Nephron (organoid): ENCODE data around the gene TECTA.
A peak's percentile ranks its signal among the peaks of the same experiment; 100 is the strongest.

Experiments
- H3K27ac Mint-ChIP-seq, 3 experiments: 2 replicates each; pipeline ENCODE4 v1.8.0; 2020; ENCODE audit warnings: mixed read lengths in 3 of 3, mild to moderate bottlenecking in 2 of 3, moderate library complexity in 1 of 3
- H3K27me3 Mint-ChIP-seq: 2 replicates; pipeline ENCODE4 v1.8.0; 2021; ENCODE audit warnings: low read depth, mild to moderate bottlenecking, moderate library complexity, mixed read lengths
- H3K36me3 Mint-ChIP-seq: 2 replicates; pipeline ENCODE4 v1.8.0; 2020; ENCODE audit warnings: low read depth, mixed read lengths
- H3K4me1 Mint-ChIP-seq: 2 replicates; pipeline ENCODE4 v1.8.0; 2020; ENCODE audit warnings: mixed read lengths
- H3K4me3 Mint-ChIP-seq, 3 experiments: 2 replicates each; pipeline ENCODE4 v1.8.0; 2020; ENCODE audit warnings: mild to moderate bottlenecking in 3 of 3, mixed read lengths in 3 of 3, moderate library complexity in 2 of 3
- H3K9me3 Mint-ChIP-seq: 2 replicates; pipeline ENCODE4 v1.8.0; 2020; ENCODE audit warnings: mixed read lengths
- TF ChIP-seq, protein P1 (sequence below), 3 experiments: fragments of 200-600 bp; sonication (generic); IDR thresholded peaks; one replicate each; pipeline ENCODE4 v1.5.0; 2021; ENCODE audit warnings: antibody characterized with exemption in 3 of 3; ENCODE audit not compliant: unreplicated experiment in 3 of 3

The TECTA gene

DNA sequence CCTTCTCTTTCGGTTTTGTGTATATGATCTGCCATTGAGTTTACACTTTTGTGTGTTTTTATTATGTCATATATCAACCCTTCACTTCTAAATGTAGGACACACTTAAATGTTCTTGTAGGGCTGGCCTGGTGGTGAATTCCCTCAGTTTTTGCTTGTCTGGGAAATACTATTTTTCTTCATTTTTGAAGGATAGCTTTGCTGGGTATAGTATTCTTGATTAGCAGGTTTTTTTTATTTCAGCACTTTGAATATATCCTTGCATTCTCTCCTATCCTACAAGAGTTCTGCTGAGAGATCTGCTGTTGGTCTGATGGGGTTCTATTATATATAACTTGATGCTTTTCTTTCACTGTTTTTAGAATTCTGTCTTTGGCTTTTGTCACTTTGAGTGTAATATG, 79.1 kb downstream of the TECTA start:
- H3K27me3 Mint-ChIP-seq = peaks cover 7% of the 10 kb centered on the region
- TF ChIP-seq, protein P1, sequence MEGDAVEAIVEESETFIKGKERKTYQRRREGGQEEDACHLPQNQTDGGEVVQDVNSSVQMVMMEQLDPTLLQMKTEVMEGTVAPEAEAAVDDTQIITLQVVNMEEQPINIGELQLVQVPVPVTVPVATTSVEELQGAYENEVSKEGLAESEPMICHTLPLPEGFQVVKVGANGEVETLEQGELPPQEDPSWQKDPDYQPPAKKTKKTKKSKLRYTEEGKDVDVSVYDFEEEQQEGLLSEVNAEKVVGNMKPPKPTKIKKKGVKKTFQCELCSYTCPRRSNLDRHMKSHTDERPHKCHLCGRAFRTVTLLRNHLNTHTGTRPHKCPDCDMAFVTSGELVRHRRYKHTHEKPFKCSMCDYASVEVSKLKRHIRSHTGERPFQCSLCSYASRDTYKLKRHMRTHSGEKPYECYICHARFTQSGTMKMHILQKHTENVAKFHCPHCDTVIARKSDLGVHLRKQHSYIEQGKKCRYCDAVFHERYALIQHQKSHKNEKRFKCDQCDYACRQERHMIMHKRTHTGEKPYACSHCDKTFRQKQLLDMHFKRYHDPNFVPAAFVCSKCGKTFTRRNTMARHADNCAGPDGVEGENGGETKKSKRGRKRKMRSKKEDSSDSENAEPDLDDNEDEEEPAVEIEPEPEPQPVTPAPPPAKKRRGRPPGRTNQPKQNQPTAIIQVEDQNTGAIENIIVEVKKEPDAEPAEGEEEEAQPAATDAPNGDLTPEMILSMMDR (IDR thresholded peaks at IDR 0.05; ENCODE audit: unreplicated experiment in 3 of 3) = no peak
- peaks cover 46% of the 10 kb centered on the region for H3K9me3 Mint-ChIP-seq
- H3K4me3 Mint-ChIP-seq = no peak overlapping the region
- H3K36me3 Mint-ChIP-seq = peaks cover 35% of the 10 kb centered on the region
- H3K27ac Mint-ChIP-seq = no peak overlapping the region
- no peaks in the 10 kb centered on the region for H3K4me1 Mint-ChIP-seq

DNA sequence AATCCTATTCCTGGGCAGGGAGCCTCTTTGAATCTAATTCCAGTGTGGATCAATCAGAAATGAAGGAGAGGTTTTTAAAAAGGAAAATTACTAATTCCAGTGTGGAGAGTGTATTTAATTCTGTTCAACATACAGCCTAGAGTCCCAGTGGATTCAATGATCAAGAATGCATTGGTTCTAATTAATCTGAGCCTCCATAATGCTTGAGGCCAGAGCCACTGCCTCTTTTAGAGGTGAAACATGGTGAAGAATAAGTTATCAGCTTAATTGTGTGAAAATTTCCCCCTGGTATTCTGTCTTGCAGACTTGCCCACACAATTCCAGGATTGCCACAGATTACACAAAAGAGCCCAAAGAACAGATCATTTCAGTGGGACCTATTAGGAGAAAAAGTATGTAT, 87.7 kb downstream of the TECTA start:
- Mint-ChIP-seq H3K4me3 (no peak overlapping the region), H3K27me3 (peaks cover 11% of the 10 kb centered on the region), H3K27ac (no peak overlapping the region), H3K9me3 (no peaks in the 10 kb centered on the region), H3K36me3 (peaks cover 3% of the 10 kb centered on the region), H3K4me1 (peaks cover 11% of the 10 kb centered on the region)
- TF ChIP-seq, protein P1 (IDR thresholded peaks at IDR 0.05; ENCODE audit: unreplicated experiment in 3 of 3) = no peak

DNA sequence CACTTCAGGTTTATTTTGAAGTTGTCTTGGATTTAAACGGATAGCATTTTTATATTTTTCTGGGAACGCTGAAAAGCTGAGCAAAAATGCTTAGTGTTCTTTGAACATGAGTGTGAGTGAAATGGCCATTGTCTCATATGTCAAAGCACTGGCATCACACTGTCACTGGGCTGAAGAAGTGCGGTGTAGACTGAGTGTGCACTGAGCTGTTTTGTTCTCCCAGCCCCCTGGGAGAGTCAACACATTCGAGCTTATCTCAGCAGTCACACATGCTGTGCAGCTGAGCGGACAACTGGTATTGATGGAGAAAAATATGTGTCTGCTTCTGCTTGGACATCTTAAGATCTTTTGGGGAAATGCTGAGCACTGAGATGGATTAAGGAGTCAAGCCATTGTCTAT, 90.8 kb downstream of the TECTA start:
- Mint-ChIP-seq H3K36me3 (peaks cover 3% of the 10 kb centered on the region), H3K9me3 (no peaks in the 10 kb centered on the region), H3K27ac (no peak overlapping the region), H3K4me1 (peaks cover 22% of the 10 kb centered on the region), H3K27me3 (peaks cover 6% of the 10 kb centered on the region), H3K4me3 (no peak overlapping the region)
- TF ChIP-seq, protein P1 (IDR thresholded peaks at IDR 0.05; ENCODE audit: unreplicated experiment in 3 of 3) = no peak

DNA sequence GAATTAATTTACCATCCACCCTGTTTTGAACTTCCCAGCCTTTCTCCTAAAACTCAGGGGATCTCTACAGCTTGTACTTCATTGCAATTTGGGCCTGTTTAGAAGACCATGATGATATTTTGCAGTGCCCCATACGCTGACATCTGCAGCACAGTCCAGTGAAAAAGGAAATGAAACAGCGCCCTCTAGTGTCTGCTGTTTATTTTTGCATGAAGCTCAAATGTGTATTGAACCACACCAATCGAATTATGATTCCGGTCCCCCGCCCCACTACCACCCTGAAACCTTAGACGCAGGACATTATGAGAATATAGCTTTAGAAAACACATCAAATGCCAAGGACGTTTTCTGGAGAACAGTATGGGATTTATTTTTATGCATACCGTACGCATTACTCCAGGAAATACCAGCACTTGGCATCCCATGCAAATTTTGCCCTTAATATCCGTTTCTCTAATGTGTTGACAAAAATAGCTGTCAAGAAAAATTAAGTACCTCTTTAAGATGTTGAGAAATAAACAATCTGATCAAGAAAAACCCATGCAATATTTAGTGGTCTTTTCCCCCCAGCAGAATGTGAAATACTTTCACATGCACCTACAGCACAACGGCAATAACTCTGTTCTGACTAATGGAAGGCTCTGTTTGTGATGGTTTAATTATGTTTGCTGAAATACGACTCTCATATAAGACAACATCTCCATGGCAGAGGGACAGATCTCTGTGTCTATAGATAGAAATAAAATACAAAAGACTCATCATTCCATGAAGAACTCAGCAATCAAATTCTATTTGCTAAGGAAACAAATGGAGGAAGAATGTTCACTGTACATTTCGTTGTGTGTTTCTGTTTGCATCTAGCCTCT, 93.9 kb downstream of the TECTA start:
- H3K4me3 Mint-ChIP-seq = no peak overlapping the region
- no peaks in the 10 kb centered on the region for H3K36me3 Mint-ChIP-seq
- peaks cover 4% of the 10 kb centered on the region for H3K27me3 Mint-ChIP-seq
- peaks cover 28% of the 10 kb centered on the region for H3K4me1 Mint-ChIP-seq
- H3K27ac Mint-ChIP-seq = no peak overlapping the region
- TF ChIP-seq, protein P1 (IDR thresholded peaks at IDR 0.05; ENCODE audit: unreplicated experiment in 3 of 3) = peak; percentile 78 to 91 (median 81)
- no peaks in the 10 kb centered on the region for H3K9me3 Mint-ChIP-seq

DNA sequence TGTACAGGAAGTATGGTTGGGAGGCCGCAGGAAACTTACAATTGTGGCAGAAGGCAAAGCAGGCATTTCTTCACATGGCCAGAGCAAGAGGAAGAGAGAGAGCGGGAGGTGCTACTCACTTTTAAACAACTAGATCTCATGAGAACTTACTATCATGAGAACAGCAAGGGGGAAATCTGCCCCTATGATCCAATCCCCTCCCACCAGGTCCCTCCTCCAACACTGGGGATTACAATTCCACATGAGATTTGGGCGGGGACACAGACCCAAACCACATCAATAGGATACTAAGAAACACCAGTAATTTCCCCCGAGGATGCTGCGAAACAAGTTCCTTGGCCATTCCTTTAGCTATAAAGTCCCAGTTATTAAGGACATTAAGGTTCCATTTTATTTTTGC, 97.4 kb downstream of the TECTA start:
- Mint-ChIP-seq H3K4me3 (no peak overlapping the region), H3K36me3 (no peaks in the 10 kb centered on the region), H3K27me3 (no peaks in the 10 kb centered on the region), H3K4me1 (peaks cover 18% of the 10 kb centered on the region), H3K27ac (no peak overlapping the region), H3K9me3 (no peaks in the 10 kb centered on the region)
- TF ChIP-seq, protein P1 (IDR thresholded peaks at IDR 0.05; ENCODE audit: unreplicated experiment in 3 of 3) = no peak

DNA sequence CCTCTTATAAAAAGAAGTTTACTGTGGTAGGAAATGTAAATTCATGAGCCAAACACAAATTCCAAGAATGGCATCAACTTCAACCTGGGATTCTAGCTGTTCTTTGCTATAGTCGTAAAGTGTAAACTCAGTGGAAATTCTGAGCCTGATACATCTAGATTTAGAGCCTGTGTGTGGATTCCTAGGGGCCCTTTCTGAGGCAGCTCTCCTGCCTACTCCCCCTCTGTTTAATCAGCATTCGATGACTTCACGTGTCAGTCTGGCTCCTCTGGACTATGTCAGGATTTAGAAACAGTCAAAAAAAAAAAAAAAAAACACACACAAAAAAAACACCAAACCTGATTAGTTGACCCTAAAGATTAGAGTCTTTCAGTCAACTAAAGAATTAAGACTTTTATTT, 98.5 kb downstream of the TECTA start:
- Mint-ChIP-seq H3K4me1 (peaks cover 16% of the 10 kb centered on the region), H3K27me3 (no peaks in the 10 kb centered on the region), H3K9me3 (no peaks in the 10 kb centered on the region), H3K36me3 (no peaks in the 10 kb centered on the region), H3K27ac (no peak overlapping the region), H3K4me3 (no peak overlapping the region)
- TF ChIP-seq, protein P1 (IDR thresholded peaks at IDR 0.05; ENCODE audit: unreplicated experiment in 3 of 3) = no peak
